Activated CD4-positive, alpha-beta T cell treated with anti-CD3 and anti-CD28 coated beads for 36 hours (primary cell): ENCODE measurements around the gene P2RY8. TPM values are rescaled to one million over a fixed set of nuclear protein-coding genes. Genes with fewer than 3 reads are reported as not detected.

Source experiments
- ATAC-seq: fragments of 200-7000 bp; cut with Tn5 transposase; one replicate; pipeline ENCODE4 v1.10.0; 2021; ENCODE audit warnings: mild to moderate bottlenecking, moderate library complexity
- CTCF ChIA-PET: fragments of 350-600 bp; sonication (Branson Sonifier 250); formaldehyde crosslinking; loops from one replicate; lab custom pipeline; 2021; ENCODE audit warnings: antibody characterized with exemption; lab: Charles Lee
- POLR2A ChIA-PET: fragments of 350-600 bp; sonication (Branson Sonifier 250); formaldehyde crosslinking; loops from one replicate; lab custom pipeline; 2021; ENCODE audit warnings: antibody characterized with exemption, inconsistent platforms; lab: Charles Lee
- DNase-seq: peaks from one replicate; pipeline ENCODE4 v3.0.0-alpha.2; 2020
- H3K27ac Mint-ChIP-seq: one replicate; pipeline ENCODE4 v1.8.0; 2021; ENCODE audit warnings: mixed read lengths
- H3K27me3 Mint-ChIP-seq: one replicate; pipeline ENCODE4 v1.8.0; 2021; ENCODE audit warnings: mixed read lengths
- H3K36me3 Mint-ChIP-seq: one replicate; pipeline ENCODE4 v1.8.0; 2021; ENCODE audit warnings: low read depth, mixed read lengths
- H3K4me1 Mint-ChIP-seq: one replicate; pipeline ENCODE4 v1.8.0; 2021; ENCODE audit warnings: mixed read lengths
- H3K4me3 Mint-ChIP-seq: one replicate; pipeline ENCODE4 v1.8.0; 2021; ENCODE audit warnings: mild to moderate bottlenecking, moderate library complexity, mixed read lengths
- H3K9me3 Mint-ChIP-seq: one replicate; pipeline ENCODE4 v1.8.0; 2021; ENCODE audit warnings: low read depth, mixed read lengths
- intact Hi-C, 2 experiments: fragments of 100-400 bp; cut with DNase I in 1 of 2; cut with micrococcal nuclease in 1 of 2; formaldehyde crosslinking; loops; one replicate each; pipeline versions ENCODE4 v1.14.2 to v1.15.1; 2022 to 2024; cut with DNase I, micrococcal nuclease
- total RNA-seq, 2 experiments: library from RNA; stranded (reverse); gene quantifications; one replicate each; pipeline ENCODE4 v1.2.3, GENCODE V29; 2021

Gene P2RY8
- total RNA-seq, 2 experiments from 2014 or later: 19.8 to 21.2 TPM

GRCh38 chrX:1416327-1416784, 120.6 kb downstream of the P2RY8 start:
- intact Hi-C loops: no loop called here
- H3K4me3 Mint-ChIP-seq: no peak overlapping the region

More at GRCh38 chrX:1416327-1416784, 120.6 kb downstream of the P2RY8 start:
- Mint-ChIP-seq H3K9me3 (peaks cover 3% of the 10 kb centered on the region), H3K4me1 (no peaks in the 10 kb centered on the region), H3K36me3 (peaks cover 41% of the 10 kb centered on the region), H3K27me3 (no peaks in the 10 kb centered on the region), H3K27ac (no peak overlapping the region)
- CTCF ChIA-PET: no interaction called here
- ATAC-seq (no peak), DNase-seq (no peak)
- POLR2A ChIA-PET: no interaction called here

Other genes starting within 250 kb of the P2RY8 start
- gene IL3RA, start 200.4 kb downstream of the P2RY8 start, total RNA-seq: under 1 TPM; 0.37 to 0.63 TPM
- gene SLC25A6, start 145.1 kb downstream of the P2RY8 start, total RNA-seq: 100 to 1,000 TPM; 396 to 456 TPM
- gene ASMTL, start 84.3 kb downstream of the P2RY8 start, total RNA-seq: 10 to 100 TPM; 33.9 to 38.3 TPM
- 10 to 100 TPM; 49.7 to 51.2 TPM for gene AKAP17A, start 54.4 kb upstream of the P2RY8 start, total RNA-seq
- under 1 TPM; 0.51 to 0.82 TPM for gene ASMT, start 77.9 kb upstream of the P2RY8 start, total RNA-seq